HG02840 (cell line): ENCODE measurements around the gene AKAP12.

Source experiments
- ATAC-seq: cut with Tn5 transposase; IDR thresholded peaks from one replicate; pipeline ENCODE4 v1.9.1; 2021; ENCODE audit warnings: mild to moderate bottlenecking, moderate library complexity, moderate number of reproducible peaks; ENCODE audit not compliant: unreplicated experiment, low FRiP score

The AKAP12 gene

GRCh38 chr6:151275566-151275965 lies 35.8 kb downstream of the AKAP12 start:
- no peak for ATAC-seq

GRCh38 chr6:151276112-151276740 lies 36.5 kb downstream of the AKAP12 start:
- no peak for ATAC-seq

GRCh38 chr6:151279891-151280290 lies 40.1 kb downstream of the AKAP12 start:
- ATAC-seq: no peak

- ATAC-seq: no peak
These were observed 41.1 kb downstream of the AKAP12 start for GRCh38 chr6:151280859-151281258.

- no peak for ATAC-seq
These were observed 44.2 kb downstream of the AKAP12 start for GRCh38 chr6:151284012-151284411.

GRCh38 chr6:151284548-151285017 lies 44.8 kb downstream of the AKAP12 start:
- no peak for ATAC-seq

- ATAC-seq: no peak
These were observed 45.4 kb downstream of the AKAP12 start for GRCh38 chr6:151285122-151285521.

GRCh38 chr6:151286214-151286613 lies 46.4 kb downstream of the AKAP12 start:
- ATAC-seq: no peak

GRCh38 chr6:151288712-151289398 lies 49.1 kb downstream of the AKAP12 start:
- no peak for ATAC-seq

- ATAC-seq: no peak
These were observed 49.7 kb downstream of the AKAP12 start for GRCh38 chr6:151289399-151290007.

GRCh38 chr6:151290877-151291721 lies 51.3 kb downstream of the AKAP12 start:
- ATAC-seq: no peak

- ATAC-seq: no peak
These were observed 51.9 kb downstream of the AKAP12 start for GRCh38 chr6:151291722-151292059.

- ATAC-seq: no peak
These were observed 53.4 kb downstream of the AKAP12 start for GRCh38 chr6:151292974-151293687.

- no peak for ATAC-seq
These were observed 53.9 kb downstream of the AKAP12 start for GRCh38 chr6:151293688-151294016.

- no peak for ATAC-seq
These were observed 54.9 kb downstream of the AKAP12 start for GRCh38 chr6:151294561-151295101.

- ATAC-seq: no peak
These were observed 58.1 kb downstream of the AKAP12 start for GRCh38 chr6:151297886-151298285.

GRCh38 chr6:151299011-151299410 lies 59.2 kb downstream of the AKAP12 start:
- no peak for ATAC-seq

- ATAC-seq: no peak
These were observed 60.7 kb downstream of the AKAP12 start for GRCh38 chr6:151300267-151300991.

GRCh38 chr6:151301547-151301946 lies 61.8 kb downstream of the AKAP12 start:
- no peak for ATAC-seq

- ATAC-seq: no peak
These were observed 63.5 kb downstream of the AKAP12 start for GRCh38 chr6:151303231-151303630.
